Measurements from ENCODE around the gene TPRN.

The TPRN gene

GRCh38 chr9:137147793-137148160 lies 52.8 kb downstream of the TPRN start:
- no peak overlapping the region for H3K4me3 ChIP-seq (replicated peaks; ENCODE audit: low read depth, low read length)
- no peak for DNase-seq (ENCODE audit: low read depth)
- TF ChIP-seq, protein P1, sequence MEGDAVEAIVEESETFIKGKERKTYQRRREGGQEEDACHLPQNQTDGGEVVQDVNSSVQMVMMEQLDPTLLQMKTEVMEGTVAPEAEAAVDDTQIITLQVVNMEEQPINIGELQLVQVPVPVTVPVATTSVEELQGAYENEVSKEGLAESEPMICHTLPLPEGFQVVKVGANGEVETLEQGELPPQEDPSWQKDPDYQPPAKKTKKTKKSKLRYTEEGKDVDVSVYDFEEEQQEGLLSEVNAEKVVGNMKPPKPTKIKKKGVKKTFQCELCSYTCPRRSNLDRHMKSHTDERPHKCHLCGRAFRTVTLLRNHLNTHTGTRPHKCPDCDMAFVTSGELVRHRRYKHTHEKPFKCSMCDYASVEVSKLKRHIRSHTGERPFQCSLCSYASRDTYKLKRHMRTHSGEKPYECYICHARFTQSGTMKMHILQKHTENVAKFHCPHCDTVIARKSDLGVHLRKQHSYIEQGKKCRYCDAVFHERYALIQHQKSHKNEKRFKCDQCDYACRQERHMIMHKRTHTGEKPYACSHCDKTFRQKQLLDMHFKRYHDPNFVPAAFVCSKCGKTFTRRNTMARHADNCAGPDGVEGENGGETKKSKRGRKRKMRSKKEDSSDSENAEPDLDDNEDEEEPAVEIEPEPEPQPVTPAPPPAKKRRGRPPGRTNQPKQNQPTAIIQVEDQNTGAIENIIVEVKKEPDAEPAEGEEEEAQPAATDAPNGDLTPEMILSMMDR (IDR thresholded peaks at IDR 0.05; ENCODE audit: low read length, missing control alignments), result no peak

- no peak for DNase-seq (ENCODE audit: low read depth)
- TF ChIP-seq, protein P1 (IDR thresholded peaks at IDR 0.05; ENCODE audit: low read length, missing control alignments), result no peak
- no peak overlapping the region for H3K4me3 ChIP-seq (replicated peaks; ENCODE audit: low read depth, low read length)
These were observed 53.3 kb downstream of the TPRN start for GRCh38 chr9:137147091-137147792.

DNA sequence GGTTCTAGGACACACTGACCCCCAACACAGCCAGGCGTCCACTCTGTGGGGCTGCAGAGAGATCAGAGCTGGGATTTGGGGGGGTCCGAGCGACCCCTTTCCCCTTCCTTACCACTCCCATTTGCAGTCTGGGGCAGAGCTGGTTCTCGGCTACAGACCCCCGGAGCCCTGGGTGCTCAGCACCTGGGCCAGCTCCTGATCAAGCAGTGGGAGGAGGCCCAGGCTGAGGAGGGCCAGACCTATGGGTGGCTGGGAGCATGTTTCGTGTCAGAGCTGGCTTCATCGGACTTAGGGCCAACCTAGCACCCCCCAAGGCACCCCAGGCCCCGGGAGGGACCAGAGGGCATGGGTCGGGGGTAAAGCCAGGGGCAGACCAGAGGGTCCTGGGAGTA lies 54.0 kb downstream of the TPRN start:
- no peak overlapping the region for H3K4me3 ChIP-seq (replicated peaks; ENCODE audit: low read depth, low read length)
- TF ChIP-seq, protein P1 (IDR thresholded peaks at IDR 0.05; ENCODE audit: low read length, missing control alignments), result no peak
- DNase-seq (ENCODE audit: low read depth), result no peak

DNA sequence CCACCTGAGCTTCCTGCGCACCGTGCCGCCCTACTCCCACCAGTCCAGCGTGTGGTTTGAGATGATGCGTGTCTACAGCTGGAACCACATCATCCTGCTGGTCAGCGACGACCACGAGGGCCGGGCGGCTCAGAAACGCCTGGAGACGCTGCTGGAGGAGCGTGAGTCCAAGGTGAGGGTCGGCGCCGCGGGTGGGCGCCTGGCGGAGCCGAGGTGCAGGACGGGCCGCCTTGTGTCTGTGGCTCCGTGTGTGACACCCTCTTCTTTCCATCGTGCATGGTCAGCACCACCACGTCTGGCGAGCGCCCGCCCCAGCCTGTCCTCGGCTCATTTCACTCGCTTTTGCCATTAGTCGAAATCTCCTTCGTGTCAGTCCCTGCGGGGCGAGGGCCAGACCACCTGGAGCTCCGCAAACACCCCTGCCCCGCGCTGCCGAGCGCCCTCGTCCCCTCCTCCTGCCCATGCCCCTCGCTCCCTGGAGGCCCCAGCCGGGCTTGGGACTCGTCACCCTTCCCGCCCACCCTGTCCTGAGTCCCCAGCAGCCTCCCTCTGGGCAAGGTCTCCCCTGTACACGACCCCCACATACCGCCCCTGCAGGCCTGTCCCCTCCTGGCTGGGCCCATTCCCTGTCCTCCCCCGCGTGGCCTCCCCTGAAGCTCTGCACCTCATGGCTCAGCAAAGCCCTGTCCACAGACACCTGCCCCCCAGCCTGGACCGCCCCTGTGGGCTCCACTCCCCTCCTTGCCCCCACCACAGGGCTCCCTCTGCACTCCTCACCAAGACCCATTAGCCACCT lies 54.6 kb downstream of the TPRN start:
- H3K4me3 ChIP-seq (replicated peaks; ENCODE audit: low read depth, low read length), result no peak overlapping the region
- DNase-seq (ENCODE audit: low read depth), result no peak
- TF ChIP-seq, protein P1 (IDR thresholded peaks at IDR 0.05; ENCODE audit: low read length, missing control alignments), result no peak

- TF ChIP-seq, protein P1 (IDR thresholded peaks at IDR 0.05; ENCODE audit: low read length, missing control alignments), result no peak
- no peak overlapping the region for H3K4me3 ChIP-seq (replicated peaks; ENCODE audit: low read depth, low read length)
- no peak for DNase-seq (ENCODE audit: low read depth)
These were observed 57.1 kb downstream of the TPRN start for GRCh38 chr9:137143459-137143858.

GRCh38 chr9:137141976-137142936 lies 58.3 kb downstream of the TPRN start:
- TF ChIP-seq, protein P1 (IDR thresholded peaks at IDR 0.05; ENCODE audit: low read length, missing control alignments), result no peak
- no peak overlapping the region for H3K4me3 ChIP-seq (replicated peaks; ENCODE audit: low read depth, low read length)
- no peak for DNase-seq (ENCODE audit: low read depth)
